ENCODE measurements around the gene PSG6.
"Not testable (repeated sequence)": the region's sequence is repeated elsewhere in the genome, so short reads cannot be mapped to it uniquely, and the experiment has no call there.

Gene PSG6

DNA sequence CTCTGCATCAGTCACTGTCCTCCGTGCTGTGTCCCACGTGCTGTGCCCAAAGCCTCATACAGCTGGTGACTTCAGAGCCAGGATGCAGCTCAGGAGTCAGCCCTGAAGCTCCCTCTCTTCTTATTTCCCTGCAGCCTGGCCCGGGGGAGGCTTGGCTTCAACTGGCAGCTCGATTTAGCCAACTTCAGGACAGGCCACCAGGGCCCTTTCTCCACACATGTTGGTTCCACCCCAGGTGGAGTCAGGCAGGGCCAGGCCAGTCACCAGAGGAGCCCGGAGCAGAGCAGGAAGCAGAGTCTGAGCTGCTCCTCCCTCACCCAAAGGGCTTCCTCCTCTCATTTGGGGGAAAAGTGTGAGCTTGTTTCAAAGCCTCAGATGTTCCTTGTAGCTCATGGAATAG is 11.5 kb downstream of the PSG6 start:
- DNase-seq (ENCODE audit: low read depth): not testable (repeated sequence)

DNA sequence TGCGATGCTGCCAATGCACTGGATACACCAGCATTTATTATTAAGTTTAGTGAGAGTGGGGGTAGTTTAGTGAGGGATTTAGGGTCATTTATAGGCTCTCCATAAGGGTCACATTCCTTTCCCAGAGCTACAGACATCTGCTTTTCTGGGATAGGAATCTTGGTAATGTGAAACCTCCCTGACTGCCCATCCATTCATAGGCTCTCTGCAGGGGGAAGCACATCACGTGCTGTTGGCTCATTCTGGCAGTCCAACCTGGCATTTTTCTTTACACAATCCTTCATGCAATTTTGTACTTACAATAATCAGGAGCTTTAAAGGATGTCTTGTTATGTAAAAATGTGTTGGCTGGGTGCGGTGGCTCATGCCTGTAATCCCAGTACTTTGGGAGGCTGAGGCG is 17.1 kb downstream of the PSG6 start:
- not testable (repeated sequence) for DNase-seq (ENCODE audit: low read depth)

DNA sequence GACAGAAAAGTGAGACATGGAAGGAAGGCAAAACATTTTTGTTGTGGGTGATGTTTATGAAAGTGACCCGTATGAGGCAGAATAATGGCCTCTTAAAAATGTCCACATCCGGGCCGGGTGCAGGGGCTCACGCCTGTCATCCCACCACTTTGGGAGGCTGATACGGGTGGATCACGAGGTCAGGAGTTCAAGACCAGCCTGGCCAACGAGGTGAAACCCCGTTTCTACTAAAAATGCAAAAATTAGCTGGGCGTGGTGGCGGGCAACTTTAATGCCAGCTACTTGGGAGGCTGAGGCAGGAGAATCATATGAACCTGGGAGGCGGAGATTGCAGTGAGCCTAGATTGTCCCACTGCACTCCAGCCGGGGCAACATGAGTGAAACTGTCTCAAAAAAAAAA is 18.0 kb downstream of the PSG6 start:
- DNase-seq (ENCODE audit: low read depth): not testable (repeated sequence)

DNA sequence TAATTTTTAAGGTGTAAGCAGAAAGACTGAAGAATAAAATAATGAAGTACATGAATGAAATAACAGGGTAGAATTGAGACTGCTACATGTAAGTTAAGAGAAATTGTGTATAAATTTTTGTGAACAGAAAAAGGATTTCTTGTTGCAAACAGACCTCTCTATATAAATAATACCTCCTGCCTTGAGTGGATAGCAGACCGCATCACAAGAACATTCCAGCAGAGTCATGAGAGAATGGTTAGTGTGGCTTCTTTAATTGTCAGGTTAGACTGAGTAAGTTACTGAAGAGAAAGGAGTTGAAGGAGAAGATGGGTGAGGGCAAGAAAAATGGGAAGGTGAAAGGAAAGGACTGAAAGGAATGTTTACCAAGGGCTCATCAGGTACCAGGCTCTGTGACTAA is 18.6 kb downstream of the PSG6 start:
- DNase-seq (ENCODE audit: low read depth): not testable (repeated sequence)

DNA sequence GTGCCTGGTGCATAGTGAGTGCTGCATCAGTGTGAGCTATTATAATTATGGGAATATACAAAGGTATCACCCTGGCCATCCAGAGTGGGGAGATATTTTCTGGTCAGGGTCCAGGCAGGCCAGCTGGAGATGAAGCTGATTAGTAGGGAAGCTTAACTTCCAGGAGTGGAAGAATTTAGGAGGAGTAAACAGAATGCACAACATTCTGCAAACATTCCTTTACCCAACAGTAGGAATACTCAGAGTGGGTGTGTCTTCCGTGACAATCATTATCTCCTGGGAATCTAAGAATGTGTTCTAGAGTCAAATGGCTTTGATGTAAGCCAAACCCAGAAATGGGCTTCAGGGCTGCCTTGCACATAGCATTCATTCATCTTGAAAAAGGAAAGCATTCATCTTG is 19.0 kb downstream of the PSG6 start:
- DNase-seq (ENCODE audit: low read depth): not testable (repeated sequence)

DNA sequence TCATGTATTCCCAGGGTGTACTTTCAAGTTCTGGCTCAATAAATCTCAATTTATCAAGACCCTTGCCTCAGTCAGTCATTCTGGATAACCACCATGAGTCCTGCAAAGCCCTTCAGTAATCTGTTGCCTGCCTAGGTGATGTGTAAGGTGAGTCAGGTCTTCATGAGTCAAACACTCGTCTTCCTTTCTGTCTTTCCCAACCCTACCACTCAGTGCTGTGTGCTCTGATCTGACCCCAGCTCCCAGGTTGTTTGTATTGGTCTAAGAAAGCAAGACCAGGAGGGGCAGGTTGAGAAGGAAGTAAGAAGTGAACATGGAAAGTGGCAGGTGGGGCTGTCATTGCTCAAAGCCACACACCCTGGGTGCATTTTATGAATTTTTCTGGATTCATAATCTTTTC is 20.0 kb downstream of the PSG6 start:
- not testable (repeated sequence) for DNase-seq (ENCODE audit: low read depth)

DNA sequence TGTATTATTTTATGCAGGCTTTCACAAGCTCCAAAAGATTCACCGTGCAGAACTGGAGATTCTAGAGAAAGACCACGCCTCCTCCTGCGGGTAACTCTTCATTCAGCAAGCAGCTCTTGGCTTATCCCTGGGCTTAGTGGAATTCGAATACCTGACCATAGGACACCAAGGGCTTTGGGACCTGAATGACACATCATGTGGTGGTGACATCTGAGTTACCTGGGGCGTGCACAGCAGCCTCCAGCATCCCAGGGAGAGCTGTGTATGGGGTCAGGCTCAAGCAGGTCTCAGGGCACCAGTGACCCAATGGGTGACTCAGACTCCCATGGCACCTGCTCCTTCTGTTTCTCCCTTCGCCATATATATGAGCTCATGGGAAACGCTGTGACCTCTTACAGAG is 27.2 kb downstream of the PSG6 start:
- not testable (repeated sequence) for DNase-seq (ENCODE audit: low read depth)

DNA sequence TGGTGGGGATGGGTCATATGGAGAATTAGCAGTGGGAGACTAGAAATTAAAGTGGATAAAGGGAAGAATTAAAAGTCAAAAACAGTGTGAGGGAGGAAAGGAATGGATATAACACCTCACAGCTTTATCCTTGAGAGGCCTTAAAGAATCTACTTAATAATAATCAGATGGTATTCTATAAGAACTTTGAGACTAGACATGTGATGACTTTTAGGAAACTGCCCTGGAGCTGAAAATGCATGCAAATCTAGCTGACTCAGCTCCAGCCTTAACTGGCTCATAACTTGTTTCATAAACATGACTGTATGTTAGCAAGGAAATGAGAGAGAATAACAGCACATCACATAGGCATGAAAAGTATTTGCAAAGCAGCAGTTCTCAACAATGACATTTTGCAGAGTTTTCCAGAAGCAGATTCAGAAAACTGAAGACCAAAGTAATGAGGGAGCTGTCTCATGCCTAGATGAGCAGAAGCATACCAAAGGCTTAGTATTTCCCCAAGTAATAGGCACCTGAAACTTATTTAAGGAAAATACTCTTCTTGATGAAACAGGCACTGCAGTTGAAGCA is 29.7 kb downstream of the PSG6 start:
- DNase-seq (ENCODE audit: low read depth): not testable (repeated sequence)

DNA sequence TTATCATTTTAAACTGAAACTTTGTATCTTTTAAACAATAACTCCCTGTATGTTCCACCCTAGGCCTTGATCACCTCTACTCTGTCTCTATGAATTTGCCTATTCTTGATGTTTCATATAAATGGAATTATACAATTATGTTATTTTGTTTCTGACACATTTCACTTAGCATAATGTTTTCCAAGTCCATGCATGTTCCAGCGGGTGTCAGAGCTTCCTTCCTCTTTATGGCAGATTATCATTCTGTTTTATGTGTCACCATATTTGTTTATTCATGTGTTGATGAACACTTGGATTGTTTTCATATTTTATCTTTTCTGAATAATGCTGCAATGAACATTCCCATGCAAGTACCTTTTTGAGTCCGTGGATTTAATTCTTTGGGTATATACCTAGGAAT is 35.0 kb downstream of the PSG6 start:
- not testable (repeated sequence) for DNase-seq (ENCODE audit: low read depth)

DNA sequence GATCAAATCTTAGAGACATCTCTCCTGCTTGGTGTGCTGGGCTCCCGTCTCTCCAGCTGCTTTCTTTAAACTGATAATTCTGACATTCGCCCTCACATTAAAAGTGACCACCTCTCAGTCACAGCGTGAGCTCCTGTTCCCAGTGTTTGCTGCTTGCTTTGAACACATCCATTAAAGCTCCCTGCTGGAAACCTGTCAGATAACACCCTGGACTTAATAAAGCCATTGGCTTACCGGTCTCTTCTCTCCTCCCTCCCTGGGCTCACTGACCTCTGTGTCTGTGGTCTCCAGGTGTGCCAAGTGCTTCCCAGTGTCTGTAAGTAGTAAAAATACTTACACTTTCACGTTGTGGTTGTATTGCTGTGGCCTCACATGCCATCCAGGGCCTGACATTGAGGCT is 35.7 kb downstream of the PSG6 start:
- DNase-seq (ENCODE audit: low read depth): not testable (repeated sequence)

DNA sequence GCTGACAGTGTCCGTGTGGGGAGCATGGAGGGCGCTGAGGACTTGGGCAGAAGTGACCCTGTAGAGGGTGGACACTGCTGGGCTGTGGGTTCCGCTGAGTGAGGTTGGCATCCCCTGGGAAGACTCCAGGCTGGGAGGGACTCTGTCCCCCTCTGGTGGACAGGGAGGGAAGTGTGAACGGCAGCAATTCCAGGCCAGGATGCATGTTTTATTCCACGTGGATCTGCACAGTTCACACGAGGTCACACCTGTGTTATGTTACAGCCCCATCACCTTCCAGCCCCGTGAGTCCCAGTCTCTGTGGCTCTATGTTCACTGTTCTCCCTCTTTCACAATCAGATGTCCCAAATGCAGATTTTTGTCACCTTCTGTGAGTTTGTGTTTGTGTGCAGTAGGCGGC is 36.4 kb downstream of the PSG6 start:
- not testable (repeated sequence) for DNase-seq (ENCODE audit: low read depth)

DNA sequence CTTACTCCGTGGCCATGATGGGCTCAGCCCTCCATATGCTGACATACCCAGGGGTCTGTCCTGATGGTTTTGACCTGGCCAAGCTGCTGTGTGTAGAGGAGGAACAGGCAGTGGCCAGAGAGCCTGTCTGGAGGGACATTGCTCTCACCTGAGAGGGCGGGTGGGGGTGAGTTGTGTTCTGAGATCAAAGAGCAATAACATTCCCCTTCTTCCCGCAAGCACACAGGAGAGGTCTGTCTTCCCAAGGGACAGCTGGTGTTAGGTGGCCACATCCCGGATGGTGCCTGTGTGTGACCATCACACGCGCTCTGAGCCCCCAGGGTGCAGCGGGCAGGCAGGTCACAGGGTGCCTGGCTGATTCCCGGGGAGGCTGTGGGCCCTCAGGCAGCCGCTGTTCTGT is 37.1 kb downstream of the PSG6 start:
- DNase-seq (ENCODE audit: low read depth): not testable (repeated sequence)

DNA sequence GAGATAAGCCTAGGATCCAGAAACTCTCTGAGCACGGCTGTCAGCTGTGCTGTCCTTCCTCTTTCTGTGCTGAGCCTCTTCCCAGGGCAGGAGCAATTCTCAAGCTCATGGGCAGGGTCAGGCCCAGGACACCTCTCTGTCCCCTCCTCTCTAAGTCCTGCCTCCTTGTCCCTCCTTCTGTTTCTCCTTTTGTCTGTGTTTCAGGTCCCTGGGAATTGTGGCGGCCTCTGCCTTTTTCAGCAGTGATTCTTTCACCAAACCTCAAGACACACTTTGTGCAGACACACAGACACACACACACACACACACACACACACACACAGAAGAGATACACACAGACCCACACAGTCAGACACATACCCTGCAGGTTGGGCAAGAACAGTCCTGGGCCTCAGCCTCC is 38.1 kb downstream of the PSG6 start, which contains the start of gene PSG1:
TSS of gene PSG1 (minus strand) at position 101 of the 400 bp plus-strand sequence. CDS start 132 bp downstream, outside the sequence.
- no peak for DNase-seq (ENCODE audit: low read depth)

DNA sequence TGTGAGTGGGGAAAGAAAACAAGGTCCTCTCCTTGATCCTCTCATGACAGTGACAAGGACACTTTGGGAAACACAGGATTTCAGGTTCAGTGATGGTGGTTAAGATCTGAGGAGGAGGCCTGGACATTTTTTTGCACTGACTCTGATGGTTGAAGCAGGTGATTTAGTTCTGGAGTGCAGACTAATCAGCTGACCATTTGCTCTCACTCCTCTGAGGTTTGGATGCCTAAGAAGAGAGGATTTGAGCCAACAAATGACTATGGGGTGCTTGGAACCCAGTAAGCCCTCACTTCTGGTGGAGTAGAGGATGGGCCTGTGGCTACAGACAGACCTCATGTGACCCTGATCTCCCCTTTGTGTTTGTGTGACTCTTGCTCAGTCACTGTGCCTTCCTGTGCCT is 41.1 kb downstream of the PSG6 start:
- DNase-seq (ENCODE audit: low read depth): not testable (repeated sequence)

DNA sequence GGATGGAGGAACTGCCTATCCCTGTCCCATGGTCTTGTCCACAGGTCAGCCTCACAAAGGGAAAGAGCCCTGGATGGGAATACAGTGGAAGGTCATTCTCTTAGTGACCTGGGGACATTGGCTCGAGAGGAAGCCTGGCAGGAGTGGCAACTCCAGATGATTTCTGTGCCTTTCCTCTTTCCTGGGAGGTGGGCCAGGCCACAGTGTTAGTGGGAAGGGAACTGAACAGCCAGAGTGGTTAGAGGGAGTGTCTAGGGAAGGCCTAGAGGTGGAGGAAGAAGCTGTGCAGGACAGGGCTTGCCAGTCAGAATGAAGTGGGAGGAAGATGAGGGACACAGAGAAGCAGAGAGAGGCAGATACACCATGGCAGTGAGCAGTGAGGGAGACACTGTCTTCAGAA is 41.8 kb downstream of the PSG6 start:
- not testable (repeated sequence) for DNase-seq (ENCODE audit: low read depth)

DNA sequence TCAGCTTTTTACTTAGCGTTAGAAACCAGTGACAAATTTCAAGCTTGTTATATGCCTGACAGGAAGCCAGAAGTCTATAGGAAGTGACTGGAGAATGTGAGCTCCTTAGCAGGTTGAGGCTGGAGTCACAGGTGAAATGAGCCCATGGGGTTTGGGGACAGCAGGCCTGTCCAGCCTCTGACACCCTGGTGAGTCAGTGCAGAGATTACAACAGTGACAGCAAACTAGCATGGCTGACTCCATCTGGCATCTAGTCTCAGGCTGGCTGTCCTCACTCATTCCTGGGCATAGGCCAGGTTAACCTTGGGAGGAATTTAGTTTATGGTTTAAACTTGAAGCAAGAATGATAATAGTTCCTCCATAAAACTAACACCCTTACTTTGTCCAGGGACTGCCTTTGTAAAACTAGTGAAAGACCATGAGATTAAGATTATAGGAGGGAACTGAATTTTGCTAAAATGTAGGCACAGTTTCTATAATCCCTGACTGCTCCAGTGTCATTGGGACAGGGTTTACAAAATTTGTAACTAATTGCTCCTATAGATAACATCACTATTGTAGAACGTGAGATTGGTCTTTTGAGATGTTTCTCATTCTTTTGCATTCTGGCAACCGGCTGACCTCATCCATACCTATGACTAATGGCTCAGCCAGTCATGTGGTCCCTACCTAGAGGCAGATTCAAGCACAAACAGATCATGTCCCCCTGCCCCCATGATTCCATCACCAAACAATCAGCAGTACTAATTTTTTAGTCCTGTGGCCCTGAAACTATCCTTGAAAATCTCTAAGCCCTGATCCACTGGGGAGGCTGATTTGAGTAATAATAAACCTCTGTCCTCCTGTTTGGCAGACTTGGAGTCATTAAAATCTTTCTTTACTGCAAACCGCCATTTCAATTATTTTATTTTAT is 42.5 kb downstream of the PSG6 start:
- not testable (repeated sequence) for DNase-seq (ENCODE audit: low read depth)

DNA sequence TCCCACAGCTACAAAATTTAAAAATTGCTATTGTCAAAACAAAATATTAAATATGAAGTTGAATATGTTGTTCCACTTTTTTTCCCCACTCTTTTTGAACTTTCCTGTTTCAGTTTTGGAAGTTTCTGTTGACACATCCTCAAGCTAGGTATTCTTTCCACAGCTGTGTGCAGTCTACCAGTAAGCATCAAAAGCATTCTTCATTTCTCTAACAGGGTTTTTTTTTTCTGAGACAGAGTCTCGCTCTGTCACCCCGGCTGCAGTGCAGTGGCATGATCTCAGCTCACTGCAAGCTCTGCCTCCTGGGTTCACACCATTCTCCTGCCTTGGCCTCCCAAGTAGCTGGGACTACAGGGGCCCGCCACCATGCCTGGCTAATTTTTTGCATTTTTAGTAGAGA is 43.6 kb downstream of the PSG6 start:
- DNase-seq (ENCODE audit: low read depth): not testable (repeated sequence)

DNA sequence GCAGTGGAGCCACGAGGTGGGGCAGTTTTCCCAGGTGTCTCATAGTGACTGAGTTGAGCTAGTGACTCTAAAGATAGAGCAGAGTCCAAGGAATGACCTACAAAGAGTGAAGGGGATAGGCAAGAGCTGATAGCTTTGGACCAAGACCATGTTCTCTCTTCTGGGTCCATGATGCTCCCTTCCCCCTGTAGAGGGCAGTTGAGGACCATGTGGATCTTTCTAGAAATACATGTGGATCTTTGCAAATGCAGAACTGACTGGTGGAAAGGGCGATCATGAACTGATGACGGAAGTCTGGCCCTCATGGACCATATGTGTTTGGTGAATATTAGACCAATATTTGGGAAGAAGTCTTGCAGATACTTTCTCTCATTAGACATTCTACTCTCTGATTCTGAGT is 45.1 kb downstream of the PSG6 start:
- no peak for DNase-seq (ENCODE audit: low read depth)

DNA sequence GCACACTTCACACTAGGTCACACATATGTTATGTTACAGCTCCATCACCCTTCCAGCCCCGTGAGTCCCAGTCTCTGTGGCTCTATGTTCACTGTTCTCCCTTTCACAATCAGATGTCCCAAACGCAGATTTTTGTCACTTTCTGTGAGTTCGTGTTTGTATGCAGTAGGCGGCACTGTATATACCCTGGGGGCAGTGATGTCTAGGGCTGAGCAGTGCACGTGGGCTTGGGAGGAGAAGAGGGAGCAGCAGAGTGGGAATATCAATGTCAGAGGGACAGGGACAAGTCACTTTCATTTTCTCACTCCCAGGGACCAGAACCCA is 60.2 kb downstream of the PSG6 start:
- no peak for DNase-seq (ENCODE audit: low read depth)

DNA sequence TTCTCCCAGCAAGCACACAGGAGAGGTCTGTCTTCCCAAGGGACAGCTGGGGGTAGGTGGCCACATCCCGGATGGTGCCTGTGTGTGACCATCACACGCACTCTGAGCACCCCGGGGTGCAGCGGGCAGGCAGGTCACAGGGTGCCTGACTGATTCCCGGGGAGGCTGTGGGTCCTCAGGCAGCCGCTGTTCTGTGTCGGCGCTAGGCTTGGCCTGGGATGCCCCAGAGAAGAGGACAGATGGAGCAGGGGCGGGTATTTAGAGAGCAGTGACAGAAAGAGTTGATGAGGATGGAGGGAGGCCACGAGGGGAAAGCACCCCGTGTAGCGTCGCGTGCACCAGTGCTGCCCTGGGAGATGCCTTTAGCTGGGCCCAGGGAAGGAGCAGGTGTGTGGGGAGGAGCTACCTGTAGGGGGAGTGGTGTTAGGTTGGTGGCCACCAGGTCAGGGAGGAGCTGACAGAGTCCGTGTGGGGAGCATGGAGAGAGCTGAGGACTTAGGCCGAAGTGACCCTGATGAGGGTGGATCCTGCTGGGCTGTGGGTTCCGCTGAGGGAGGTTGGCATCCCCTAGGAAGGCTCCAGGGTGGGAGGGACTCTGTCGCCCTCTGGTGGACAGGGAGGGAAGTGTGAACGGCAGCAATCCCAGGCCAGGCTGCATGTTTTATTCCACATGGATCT is 60.7 kb downstream of the PSG6 start:
- DNase-seq (ENCODE audit: low read depth): not testable (repeated sequence)

DNA sequence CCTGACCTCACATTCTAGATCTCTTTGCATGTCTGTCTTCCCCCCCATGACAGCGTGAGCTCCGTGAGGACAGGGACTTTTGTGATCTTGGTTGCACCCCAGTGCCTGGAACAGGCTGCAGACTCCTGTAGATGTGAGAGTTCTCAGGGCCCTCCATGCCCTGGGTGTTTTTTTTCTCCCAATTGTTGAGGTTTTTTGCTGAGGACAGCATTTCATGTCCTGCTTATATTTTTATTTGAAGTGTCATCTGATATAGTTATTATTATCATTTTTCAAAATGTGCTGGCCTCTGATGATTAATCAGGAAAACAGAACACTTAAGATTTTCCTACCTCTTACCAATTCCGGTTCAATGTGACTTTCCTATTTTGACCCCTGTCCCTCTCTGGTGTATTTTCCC is 62.9 kb downstream of the PSG6 start:
- not testable (repeated sequence) for DNase-seq (ENCODE audit: low read depth)

DNA sequence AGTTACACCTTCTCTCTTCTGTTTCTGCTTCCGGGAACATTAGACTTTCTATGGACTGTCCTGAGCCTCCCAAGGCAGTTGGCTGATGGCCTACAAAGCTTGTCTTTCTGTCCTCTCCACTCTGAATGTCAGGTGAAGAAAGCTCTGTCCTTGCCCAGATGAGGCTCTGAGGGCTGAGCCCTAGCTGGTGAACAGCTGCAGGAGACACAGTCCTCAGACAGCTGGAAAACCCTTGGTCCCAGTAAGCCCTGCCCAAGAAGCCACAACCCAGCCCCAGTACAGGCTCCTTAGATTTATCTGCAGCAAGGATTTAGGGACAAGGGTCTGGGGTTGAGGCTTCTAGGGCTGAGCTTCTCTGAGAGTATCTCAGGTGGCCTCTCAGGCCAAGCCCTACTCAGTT is 64.5 kb downstream of the PSG6 start:
- not testable (repeated sequence) for DNase-seq (ENCODE audit: low read depth)

DNA sequence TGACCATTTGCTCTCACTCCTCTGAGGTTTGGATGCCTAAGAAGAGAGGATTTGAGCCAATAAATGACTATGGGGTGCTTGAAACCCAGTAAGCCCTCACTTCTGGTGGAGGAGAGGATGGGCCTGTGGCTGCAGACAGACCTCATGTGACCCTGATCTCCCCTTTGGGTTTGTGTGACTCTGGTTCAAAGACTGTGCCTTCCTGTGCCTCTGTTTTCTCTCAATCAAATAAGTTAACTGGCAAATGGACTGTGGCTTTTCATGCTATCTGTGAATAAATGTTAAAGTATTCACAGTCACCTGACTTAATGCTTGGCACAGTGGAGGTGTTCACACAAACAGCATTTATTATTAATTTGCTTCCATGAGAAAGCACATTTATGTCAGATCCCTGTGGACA is 64.9 kb downstream of the PSG6 start:
- not testable (repeated sequence) for DNase-seq (ENCODE audit: low read depth)
